ENCODE results near the gene SLC25A51.
"Not testable (repeated sequence)": the region's sequence is repeated elsewhere in the genome, so short reads cannot be mapped to it uniquely, and the experiment has no call there.

SLC25A51 gene

GRCh38 chr9:37915911-37916470 is 12.1 kb upstream of the SLC25A51 start:
- no peak for TF ChIP-seq CTCF (IDR thresholded peaks at IDR 0.05; ENCODE audit: borderline replicate concordance, insufficient read depth, low read depth, low read length)
- no peak overlapping the region for H3K4me3 ChIP-seq (ENCODE audit: low read depth, low read length)

GRCh38 chr9:37914701-37915358 is 10.9 kb upstream of the SLC25A51 start:
- H3K4me3 ChIP-seq (ENCODE audit: low read depth, low read length) = no peak overlapping the region
- TF ChIP-seq CTCF (IDR thresholded peaks at IDR 0.05; ENCODE audit: borderline replicate concordance, insufficient read depth, low read depth, low read length) = no peak

GRCh38 chr9:37914154-37914551 is 10.2 kb upstream of the SLC25A51 start:
- no peak overlapping the region for H3K4me3 ChIP-seq (ENCODE audit: low read depth, low read length)
- no peak for TF ChIP-seq CTCF (IDR thresholded peaks at IDR 0.05; ENCODE audit: borderline replicate concordance, insufficient read depth, low read depth, low read length)

- TF ChIP-seq CTCF (IDR thresholded peaks at IDR 0.05; ENCODE audit: borderline replicate concordance, insufficient read depth, low read depth, low read length) = peak; percentile 92
- no peak overlapping the region for H3K4me3 ChIP-seq (ENCODE audit: low read depth, low read length)
Measured at GRCh38 chr9:37913480-37914153, 9.7 kb upstream of the SLC25A51 start.

- no peak overlapping the region for H3K4me3 ChIP-seq (ENCODE audit: low read depth, low read length)
Measured at GRCh38 chr9:37911271-37911681, 7.3 kb upstream of the SLC25A51 start.

GRCh38 chr9:37910271-37910670 is 6.3 kb upstream of the SLC25A51 start:
- no peak overlapping the region for H3K4me3 ChIP-seq (ENCODE audit: low read depth, low read length)
- TF ChIP-seq CTCF (IDR thresholded peaks at IDR 0.05; ENCODE audit: borderline replicate concordance, insufficient read depth, low read depth, low read length) = no peak

More at GRCh38 chr9:37911271-37911681, 7.3 kb upstream of the SLC25A51 start:
- no peak for TF ChIP-seq CTCF (IDR thresholded peaks at IDR 0.05; ENCODE audit: borderline replicate concordance, insufficient read depth, low read depth, low read length)

GRCh38 chr9:37909836-37910235 is 5.9 kb upstream of the SLC25A51 start:
- H3K4me3 ChIP-seq (ENCODE audit: low read depth, low read length) = not testable (repeated sequence)

All from GM12875 (cell line).